CD4-positive, CD25-positive, alpha-beta regulatory T cell (primary cell): ENCODE data around the gene ANKRD6. TPM values are rescaled to one million over a fixed set of nuclear protein-coding genes. Genes with fewer than 3 reads are reported as not detected.

ENCODE experiments used
- ATAC-seq, 2 donors: fragments of 150-1000 bp; cut with Tn5 transposase; one replicate each; pipeline ENCODE4 v1.10.0; 2021; ENCODE audit warnings: low read depth in 2 of 2, moderate number of reproducible peaks in 2 of 2, moderate library complexity in 1 of 2
- DNase-seq, 3 donors: peaks; one replicate each; pipeline versions ENCODE4 v3.0.0 to v3.0.0-alpha.2; 2012 to 2022; ENCODE audit warnings: mixed read lengths in 1 of 3
- H3K27ac ChIP-seq: one replicate; pipeline ENCODE4 v1.7.0; 2013; ENCODE audit warnings: mild to moderate bottlenecking, low read length; ENCODE audit not compliant: insufficient read depth, poor library complexity, severe bottlenecking
- H3K27me3 ChIP-seq: one replicate; pipeline ENCODE4 v1.7.0; 2013; ENCODE audit warnings: low read length; ENCODE audit not compliant: control insufficient read depth, insufficient read depth
- H3K36me3 ChIP-seq: one replicate; pipeline ENCODE4 v1.7.0; 2013; ENCODE audit warnings: mild to moderate bottlenecking, low read length, moderate library complexity; ENCODE audit not compliant: control insufficient read depth, insufficient read depth
- H3K4me1 ChIP-seq: 2 replicates; pipeline ENCODE4 v1.7.0; 2013; ENCODE audit warnings: mild to moderate bottlenecking, low read length; ENCODE audit not compliant: insufficient read depth, control insufficient read depth, poor library complexity, severe bottlenecking
- H3K4me3 ChIP-seq: one replicate; pipeline ENCODE4 v1.7.0; 2013; ENCODE audit warnings: low read depth, mild to moderate bottlenecking, low read length, moderate library complexity
- H3K9me3 ChIP-seq, 2 experiments: 1 replicate in 1 of 2; 2 replicates in 1 of 2; pipeline ENCODE4 v1.7.0; 2013; ENCODE audit warnings: low read length in 2 of 2, mild to moderate bottlenecking in 1 of 2, moderate library complexity in 1 of 2; ENCODE audit not compliant: control insufficient read depth in 2 of 2
- H3K27ac Mint-ChIP-seq, 3 donors: one replicate each; pipeline ENCODE4 v1.8.0; 2020 to 2022; ENCODE audit warnings: mild to moderate bottlenecking in 3 of 3, mixed read lengths in 3 of 3, moderate library complexity in 2 of 3
- H3K27me3 Mint-ChIP-seq: one replicate; pipeline ENCODE4 v1.8.0; 2022; ENCODE audit warnings: mild to moderate bottlenecking, mixed read lengths
- H3K36me3 Mint-ChIP-seq: one replicate; pipeline ENCODE4 v1.8.0; 2020; ENCODE audit warnings: mixed read lengths
- H3K4me1 Mint-ChIP-seq, 4 donors: one replicate each; pipeline ENCODE4 v1.8.0; 2020 to 2022; ENCODE audit warnings: mixed read lengths in 4 of 4, mild to moderate bottlenecking in 1 of 4
- H3K4me3 Mint-ChIP-seq, 4 donors: one replicate each; pipeline ENCODE4 v1.8.0; 2020 to 2022; ENCODE audit warnings: mild to moderate bottlenecking in 4 of 4, mixed read lengths in 4 of 4, moderate library complexity in 3 of 4
- H3K9me3 Mint-ChIP-seq, 7 donors: one replicate each; pipeline ENCODE4 v1.8.0; 2020 to 2022; ENCODE audit warnings: mixed read lengths in 7 of 7, mild to moderate bottlenecking in 3 of 7, moderate library complexity in 2 of 7
- polyA plus RNA-seq, 4 donors: library from polyadenylated mRNA; unstranded; fragments of 300-500 nt; fragmentation: Illumina TruSeq; gene quantifications; one replicate each; pipeline ENCODE4 v1.2.3, GENCODE V29; 2021
- total RNA-seq: library from RNA; stranded (reverse); gene quantifications from one replicate; pipeline ENCODE4 v1.2.3, GENCODE V29; 2022

The ANKRD6 gene
- total and polyA plus RNA-seq, 5 donors from 2014 or later: 0.54 to 6.0 (median 1.4) TPM

DNA sequence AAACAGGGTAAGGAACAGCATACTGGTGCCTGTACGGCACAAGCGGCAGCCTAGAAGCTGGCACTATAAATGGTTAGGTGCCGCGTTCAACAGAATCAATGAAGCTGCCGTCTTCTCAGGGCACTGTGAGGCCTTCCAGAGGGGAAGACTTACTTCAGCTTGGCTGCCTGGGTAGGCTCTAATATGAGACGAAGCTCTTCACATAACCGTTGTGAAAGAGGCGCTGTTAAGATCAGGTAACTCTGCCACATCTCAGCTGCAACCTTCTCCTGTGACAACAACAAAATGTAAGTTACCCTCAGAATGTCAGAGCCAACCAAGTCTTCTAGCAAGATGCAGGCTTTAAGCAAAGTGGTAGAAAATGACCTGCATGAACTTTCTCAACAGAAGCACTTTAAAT lies 217.6 kb downstream of the ANKRD6 start:
- H3K36me3 Mint-ChIP-seq: peaks cover 34% of the 10 kb centered on the region
- H3K36me3 ChIP-seq: peaks cover 79% of the 10 kb centered on the region
- no peaks in the 10 kb centered on the region for H3K9me3 ChIP-seq
- H3K9me3 Mint-ChIP-seq: no peaks in the 10 kb centered on the region
- H3K4me3 ChIP-seq: no peak overlapping the region
- ATAC-seq: no peak
- H3K4me1 Mint-ChIP-seq: peaks cover 0 to 6% (median 0%) of the 10 kb centered on the region in 4 donors
- no peaks in the 10 kb centered on the region for H3K27me3 ChIP-seq
- H3K4me1 ChIP-seq: no peaks in the 10 kb centered on the region
- H3K27me3 Mint-ChIP-seq: no peaks in the 10 kb centered on the region
- no peak overlapping the region for H3K4me3 Mint-ChIP-seq
- no peak overlapping the region for H3K27ac ChIP-seq
- no peak for DNase-seq
- no peak overlapping the region for H3K27ac Mint-ChIP-seq

DNA sequence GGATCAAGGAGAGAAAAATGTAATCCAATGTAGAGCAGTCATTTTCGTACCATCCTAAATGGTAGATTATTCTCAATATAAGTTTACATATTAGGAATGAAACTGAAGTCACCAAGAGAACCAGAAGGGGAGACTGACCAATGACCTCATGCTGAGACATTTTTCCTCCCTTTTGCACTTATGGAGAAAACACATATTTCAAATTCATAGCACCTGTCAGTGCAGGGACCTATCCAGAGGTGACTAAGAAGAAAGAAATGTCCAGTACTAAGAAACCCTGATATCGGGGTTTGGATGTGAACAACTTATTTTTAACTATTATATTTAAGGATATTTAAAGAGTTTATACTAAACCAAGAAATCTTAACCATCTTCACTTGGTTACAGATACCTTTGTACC lies 222.2 kb downstream of the ANKRD6 start:
- DNase-seq (no peak), ATAC-seq (no peak)
- Histone ChIP-seq H3K36me3 (peaks cover 88% of the 10 kb centered on the region), H3K27me3 (no peaks in the 10 kb centered on the region), H3K9me3 (no peaks in the 10 kb centered on the region), H3K27ac (no peak overlapping the region), H3K4me3 (no peak overlapping the region), H3K4me1 (no peaks in the 10 kb centered on the region)
- H3K27ac Mint-ChIP-seq: no peak overlapping the region
- peaks cover 0 to 7% (median 0%) of the 10 kb centered on the region in 4 donors for H3K4me1 Mint-ChIP-seq
- H3K27me3 Mint-ChIP-seq: no peaks in the 10 kb centered on the region
- peaks cover 41% of the 10 kb centered on the region for H3K36me3 Mint-ChIP-seq
- H3K9me3 Mint-ChIP-seq: no peaks in the 10 kb centered on the region
- no peak overlapping the region for H3K4me3 Mint-ChIP-seq

DNA sequence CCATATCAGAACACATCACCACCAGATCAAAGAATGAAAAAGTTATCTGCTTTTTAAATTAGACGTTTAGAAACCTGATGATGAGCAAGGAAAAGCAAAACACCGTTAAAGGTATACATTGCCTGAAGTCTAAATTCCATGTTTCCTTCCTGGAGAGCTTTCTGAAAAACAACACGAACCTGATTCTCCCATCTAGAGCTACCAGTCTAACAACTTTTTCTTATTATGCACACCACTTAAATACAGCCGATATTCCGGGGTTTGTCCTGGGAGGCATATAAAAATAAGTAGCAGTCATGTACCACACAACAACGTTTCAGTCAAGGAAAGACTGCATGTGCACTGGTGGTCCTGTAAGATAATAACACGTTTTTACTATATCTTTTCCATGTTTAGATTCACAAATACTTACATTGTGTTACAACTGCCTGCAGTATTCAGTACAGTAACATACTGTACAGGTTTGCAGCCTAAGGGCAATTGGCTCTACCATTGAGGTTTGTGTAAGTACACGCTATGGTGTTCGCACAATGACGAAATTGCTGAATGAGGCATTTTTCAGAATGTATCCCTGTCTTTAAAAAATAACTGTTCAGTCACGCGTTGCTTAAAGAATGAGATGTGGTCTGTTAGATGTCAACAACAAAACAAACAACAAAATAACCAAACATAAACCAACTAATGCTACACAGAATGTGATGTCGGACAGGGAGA lies 224.7 kb downstream of the ANKRD6 start:
- Mint-ChIP-seq H3K9me3 (no peaks in the 10 kb centered on the region), H3K4me1 (peaks cover 0 to 5% (median 0%) of the 10 kb centered on the region in 4 donors), H3K27me3 (no peaks in the 10 kb centered on the region), H3K27ac (no peak overlapping the region), H3K36me3 (peaks cover 50% of the 10 kb centered on the region), H3K4me3 (no peak overlapping the region)
- Histone ChIP-seq H3K9me3 (no peaks in the 10 kb centered on the region), H3K4me3 (no peak overlapping the region), H3K27ac (no peak overlapping the region), H3K36me3 (peaks cover 95% of the 10 kb centered on the region), H3K4me1 (no peaks in the 10 kb centered on the region), H3K27me3 (no peaks in the 10 kb centered on the region)
- ATAC-seq (no peak), DNase-seq (no peak)

DNA sequence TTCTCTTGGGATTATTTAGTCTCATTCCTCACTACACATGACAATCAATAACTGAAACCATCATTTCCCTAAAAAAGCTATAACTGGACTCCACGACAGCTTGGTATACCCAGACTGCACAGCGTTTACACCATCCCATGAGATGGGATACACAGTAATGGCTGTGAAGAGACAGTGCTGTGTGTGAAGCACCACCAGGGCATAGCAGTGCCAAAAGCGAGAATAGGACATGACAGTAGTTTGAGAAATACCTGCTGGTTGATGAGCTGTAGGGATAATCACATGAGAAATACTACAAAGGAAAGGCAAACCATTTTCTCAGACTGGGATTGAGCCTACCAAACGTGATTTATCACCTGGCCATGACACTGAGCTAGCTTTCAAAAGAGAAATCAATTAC lies 228.0 kb downstream of the ANKRD6 start:
- no peaks in the 10 kb centered on the region for H3K27me3 ChIP-seq
- H3K36me3 Mint-ChIP-seq: peaks cover 60% of the 10 kb centered on the region
- H3K27me3 Mint-ChIP-seq: no peaks in the 10 kb centered on the region
- no peak overlapping the region for H3K4me3 ChIP-seq
- no peaks in the 10 kb centered on the region for H3K4me1 ChIP-seq
- H3K36me3 ChIP-seq: peaks cover 85% of the 10 kb centered on the region
- H3K4me1 Mint-ChIP-seq: peaks cover 0 to 9% (median 0%) of the 10 kb centered on the region in 4 donors
- ATAC-seq (no peak), DNase-seq (no peak)
- H3K27ac Mint-ChIP-seq: no peak overlapping the region
- H3K9me3 Mint-ChIP-seq: no peaks in the 10 kb centered on the region
- no peak overlapping the region for H3K27ac ChIP-seq
- H3K9me3 ChIP-seq: no peaks in the 10 kb centered on the region
- H3K4me3 Mint-ChIP-seq: no peak overlapping the region

DNA sequence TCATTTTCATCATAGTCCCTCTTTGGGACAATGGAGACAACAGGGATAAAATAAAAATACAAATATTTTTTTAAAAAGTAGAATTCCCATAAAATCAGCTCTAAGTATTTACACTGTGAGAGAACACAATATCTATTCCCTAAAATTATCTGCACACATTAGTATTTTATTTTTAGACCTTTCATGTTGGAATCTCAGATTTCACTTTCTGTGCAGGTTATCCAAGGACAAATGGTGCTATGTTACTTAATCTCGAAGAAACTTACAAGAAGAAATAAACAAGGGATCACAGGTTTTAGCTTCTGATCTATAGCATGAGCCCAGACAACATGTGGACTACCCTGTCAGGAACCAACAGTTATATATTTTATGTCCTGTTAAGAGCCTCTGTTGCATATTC lies 228.6 kb downstream of the ANKRD6 start:
- H3K9me3 ChIP-seq: no peaks in the 10 kb centered on the region
- Mint-ChIP-seq H3K27me3 (no peaks in the 10 kb centered on the region), H3K9me3 (no peaks in the 10 kb centered on the region), H3K36me3 (peaks cover 62% of the 10 kb centered on the region), H3K27ac (no peak overlapping the region), H3K4me1 (peaks cover 0 to 9% (median 0%) of the 10 kb centered on the region in 4 donors), H3K4me3 (no peak overlapping the region)
- no peak overlapping the region for H3K4me3 ChIP-seq
- H3K27ac ChIP-seq: no peak overlapping the region
- DNase-seq (no peak), ATAC-seq (no peak)
- no peaks in the 10 kb centered on the region for H3K4me1 ChIP-seq
- no peaks in the 10 kb centered on the region for H3K27me3 ChIP-seq
- peaks cover 82% of the 10 kb centered on the region for H3K36me3 ChIP-seq

DNA sequence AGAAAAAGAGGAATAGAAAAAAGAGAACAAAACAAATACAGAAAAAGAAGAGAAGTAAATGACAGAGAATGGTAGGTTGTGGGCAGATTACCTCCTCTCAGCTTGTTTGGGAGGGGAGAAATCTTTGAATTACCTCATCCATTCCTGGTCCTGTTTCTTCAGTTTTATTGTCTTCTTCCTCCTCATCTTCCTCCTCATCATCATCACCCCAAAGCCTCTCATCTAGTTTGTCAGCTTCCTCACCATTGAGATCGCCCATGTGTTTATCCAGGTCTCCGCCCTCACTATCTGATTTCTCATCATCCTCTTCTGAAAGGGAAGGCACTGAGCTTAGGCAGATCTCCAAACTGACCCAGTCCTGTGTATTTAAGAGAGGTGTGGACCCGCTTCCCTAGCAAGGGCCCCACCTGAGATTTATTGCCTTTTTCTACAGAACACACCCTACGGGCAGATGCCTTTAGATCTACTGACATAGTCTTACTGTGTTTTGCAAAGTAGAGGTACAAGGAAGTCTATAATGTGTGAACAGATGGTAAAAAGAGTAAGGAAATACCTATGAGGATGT lies 229.8 kb downstream of the ANKRD6 start:
- H3K4me3 ChIP-seq: no peak overlapping the region
- peak overlapping the region in 2 of 3 donors; percentile 41 to 52 for H3K27ac Mint-ChIP-seq
- peaks cover 0 to 6% (median 0%) of the 10 kb centered on the region in 4 donors for H3K4me1 Mint-ChIP-seq
- no peak overlapping the region for H3K4me3 Mint-ChIP-seq
- H3K4me1 ChIP-seq: no peaks in the 10 kb centered on the region
- ATAC-seq (no peak), DNase-seq (no peak)
- H3K27me3 Mint-ChIP-seq: no peaks in the 10 kb centered on the region
- H3K9me3 ChIP-seq: no peaks in the 10 kb centered on the region
- no peaks in the 10 kb centered on the region for H3K27me3 ChIP-seq
- H3K9me3 Mint-ChIP-seq: no peaks in the 10 kb centered on the region
- H3K36me3 ChIP-seq: peaks cover 81% of the 10 kb centered on the region
- peaks cover 59% of the 10 kb centered on the region for H3K36me3 Mint-ChIP-seq
- no peak overlapping the region for H3K27ac ChIP-seq

DNA sequence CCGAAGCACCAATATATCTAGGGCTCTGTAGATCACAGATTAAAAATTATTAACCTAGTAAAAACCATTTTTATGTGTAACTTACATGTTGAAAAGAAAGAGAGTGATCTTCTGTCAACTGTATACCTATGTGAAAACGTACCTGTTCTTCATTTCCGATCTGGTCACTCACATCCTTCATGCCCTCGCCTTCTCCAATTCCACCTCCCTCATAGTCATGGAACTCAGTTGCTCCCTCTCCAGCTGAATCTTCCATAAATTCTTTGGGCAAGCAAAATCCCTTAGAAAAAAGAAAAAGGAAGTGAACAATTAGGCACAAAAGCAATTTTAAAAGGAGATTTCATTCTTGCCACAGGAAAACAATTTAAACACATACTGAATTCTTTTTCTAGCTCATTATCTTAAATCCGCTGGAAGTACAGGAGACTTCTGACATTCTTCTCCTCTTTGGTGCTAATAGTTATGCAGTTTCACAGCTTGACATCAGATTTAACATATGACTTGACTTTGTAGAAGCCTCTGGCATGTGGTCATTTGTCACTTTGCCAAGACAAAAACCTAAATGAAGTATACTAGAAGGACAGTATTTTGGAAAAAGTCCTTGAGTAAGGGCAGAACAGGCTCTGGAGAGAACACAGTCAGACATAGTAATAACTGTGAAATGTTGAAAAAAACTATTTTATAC lies 235.1 kb downstream of the ANKRD6 start:
- Mint-ChIP-seq H3K27me3 (no peaks in the 10 kb centered on the region), H3K4me3 (no peak overlapping the region), H3K4me1 (peaks cover 0 to 5% (median 0%) of the 10 kb centered on the region in 4 donors), H3K36me3 (peaks cover 58% of the 10 kb centered on the region), H3K9me3 (no peaks in the 10 kb centered on the region), H3K27ac (peak overlapping the region in 1 of 3 donors; percentile 56)
- H3K9me3 ChIP-seq: no peaks in the 10 kb centered on the region
- no peak overlapping the region for H3K27ac ChIP-seq
- ATAC-seq: no peak
- no peak overlapping the region for H3K4me3 ChIP-seq
- H3K27me3 ChIP-seq: no peaks in the 10 kb centered on the region
- DNase-seq: no peak
- H3K4me1 ChIP-seq: no peaks in the 10 kb centered on the region
- peaks cover 77% of the 10 kb centered on the region for H3K36me3 ChIP-seq
